Epidermal melanocyte (primary cell): ENCODE results near the gene CACNA1C.

Experiments used
- DNase-seq: peaks from one replicate; pipeline ENCODE4 v3.0.0; 2011; ENCODE audit warnings: low spot score; ENCODE audit not compliant: insufficient read length

Gene CACNA1C

DNA sequence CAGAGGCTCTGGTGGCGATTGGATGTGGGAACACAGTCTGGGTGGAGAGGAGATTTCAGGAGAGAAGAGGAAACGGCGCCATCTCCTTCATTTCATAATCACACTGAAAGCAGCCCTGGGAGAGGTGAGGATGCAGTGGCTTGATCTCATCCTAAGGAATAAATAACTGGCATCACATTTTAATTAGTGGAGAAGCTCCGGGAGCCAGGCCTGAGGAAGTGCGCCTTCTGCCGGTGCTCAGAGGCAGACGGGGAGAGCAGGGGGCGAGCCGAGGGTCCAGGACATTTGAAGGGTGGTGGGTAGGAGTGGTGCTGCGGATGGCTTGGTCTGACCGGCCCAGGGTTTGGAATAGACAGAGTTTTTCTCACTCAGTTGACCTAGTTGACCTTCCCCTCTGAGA lies 265.0 kb downstream of the CACNA1C start:
- DNase-seq, result no peak

DNA sequence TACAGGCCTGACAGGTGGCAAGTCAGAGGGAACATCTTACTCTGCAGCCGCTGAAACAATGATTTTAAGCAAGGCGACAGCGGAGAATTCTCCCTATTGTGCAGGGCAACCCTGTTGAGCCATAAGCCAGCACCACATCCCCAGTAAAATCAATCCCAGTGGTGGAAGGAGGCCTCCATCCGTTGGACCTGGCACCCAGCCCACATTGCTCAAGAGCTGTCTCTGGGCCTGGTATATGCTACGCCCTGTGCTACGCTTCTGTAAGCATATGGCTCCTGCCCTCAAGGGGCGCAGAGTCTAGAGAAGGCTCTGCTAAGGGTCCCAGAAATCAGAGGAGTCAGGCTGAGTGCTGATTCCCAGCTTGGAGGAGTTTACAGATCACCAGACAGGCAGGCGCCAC lies 265.5 kb downstream of the CACNA1C start:
- DNase-seq, result no peak

GRCh38 chr12:2319136-2319535 lies 266.3 kb downstream of the CACNA1C start:
- no peak for DNase-seq

- DNase-seq, result no peak
Measured at GRCh38 chr12:2319737-2320506, 267.1 kb downstream of the CACNA1C start.

- DNase-seq, result no peak
Measured at GRCh38 chr12:2320841-2321240, 268.1 kb downstream of the CACNA1C start.

- no peak for DNase-seq
Measured at GRCh38 chr12:2322554-2323120, 269.9 kb downstream of the CACNA1C start.

DNA sequence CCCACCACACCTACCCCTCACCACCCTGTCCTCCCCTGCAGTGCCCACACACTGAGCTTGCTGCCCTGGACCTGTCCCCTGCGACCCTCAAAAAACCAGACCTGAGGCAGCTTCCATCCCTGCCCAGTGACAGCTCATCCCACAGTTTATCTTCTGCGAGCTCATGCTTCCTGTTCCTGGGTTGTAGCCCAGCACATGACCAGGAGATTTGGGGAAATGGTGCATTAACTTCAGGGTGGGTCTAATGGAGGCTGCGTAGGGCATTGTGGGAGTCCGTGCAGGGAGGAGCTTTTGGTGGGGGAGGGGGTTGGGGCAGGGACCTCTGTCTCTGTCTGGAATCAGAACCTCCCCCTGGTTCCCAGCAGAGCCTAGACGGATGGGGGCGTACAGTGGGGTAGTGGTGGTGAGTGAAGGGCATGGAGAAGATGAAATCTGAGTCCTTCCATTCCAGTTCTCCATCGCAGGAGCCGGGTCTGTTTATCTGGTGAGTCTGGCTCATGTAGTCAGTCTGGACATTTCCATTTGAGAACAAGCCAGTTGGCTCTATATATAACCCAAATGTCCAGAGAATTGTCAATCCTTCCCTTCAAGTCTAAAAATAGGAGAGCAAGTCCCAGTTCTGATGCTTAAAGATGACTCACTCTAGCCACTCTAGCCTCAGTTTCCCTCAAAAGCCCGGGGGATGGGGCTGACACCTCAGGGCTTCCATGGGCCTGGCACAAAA lies 270.9 kb downstream of the CACNA1C start:
- DNase-seq, result no peak

DNA sequence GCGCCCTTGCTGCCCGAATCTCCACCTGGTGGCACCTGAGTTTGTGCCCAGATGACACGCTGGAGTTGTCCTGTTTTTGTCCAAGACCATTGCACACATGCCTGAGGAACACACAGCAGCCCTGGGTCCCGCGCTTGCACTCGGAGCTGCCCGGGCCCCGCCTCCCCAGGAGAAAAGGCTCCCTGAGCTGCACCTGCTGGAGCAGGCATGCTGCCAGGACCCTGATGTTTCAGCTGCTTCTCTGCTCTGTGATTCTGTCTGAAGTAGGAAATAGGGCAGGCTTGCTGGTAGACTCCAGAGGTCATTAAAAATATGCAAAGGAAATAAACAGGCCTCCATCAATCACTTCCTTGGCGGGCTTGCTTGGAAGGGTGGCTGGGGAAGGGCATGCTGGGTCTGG lies 271.6 kb downstream of the CACNA1C start:
- no peak for DNase-seq

DNA sequence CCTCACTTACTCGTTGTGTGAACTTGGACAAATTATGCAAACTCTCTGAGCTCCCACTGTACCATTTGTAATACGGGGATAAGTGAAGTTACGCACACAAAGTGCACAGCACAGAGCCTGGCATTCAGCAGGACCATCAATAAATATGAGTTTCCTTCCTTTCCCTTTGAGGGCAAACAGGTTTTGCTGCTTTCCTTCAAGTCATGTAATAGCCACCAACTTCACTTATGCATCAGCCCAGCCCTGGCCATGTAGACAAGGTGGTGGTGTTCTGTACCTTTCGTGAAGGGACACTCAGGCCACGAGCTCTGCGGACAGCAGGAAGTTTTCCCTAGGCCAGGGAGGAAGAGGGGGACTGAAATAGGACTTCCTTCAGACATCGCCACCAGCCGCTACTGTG lies 272.7 kb downstream of the CACNA1C start:
- no peak for DNase-seq

GRCh38 chr12:2326470-2326869 lies 273.7 kb downstream of the CACNA1C start:
- no peak for DNase-seq

- DNase-seq, result no peak
Measured at GRCh38 chr12:2328661-2329060, 275.9 kb downstream of the CACNA1C start.

DNA sequence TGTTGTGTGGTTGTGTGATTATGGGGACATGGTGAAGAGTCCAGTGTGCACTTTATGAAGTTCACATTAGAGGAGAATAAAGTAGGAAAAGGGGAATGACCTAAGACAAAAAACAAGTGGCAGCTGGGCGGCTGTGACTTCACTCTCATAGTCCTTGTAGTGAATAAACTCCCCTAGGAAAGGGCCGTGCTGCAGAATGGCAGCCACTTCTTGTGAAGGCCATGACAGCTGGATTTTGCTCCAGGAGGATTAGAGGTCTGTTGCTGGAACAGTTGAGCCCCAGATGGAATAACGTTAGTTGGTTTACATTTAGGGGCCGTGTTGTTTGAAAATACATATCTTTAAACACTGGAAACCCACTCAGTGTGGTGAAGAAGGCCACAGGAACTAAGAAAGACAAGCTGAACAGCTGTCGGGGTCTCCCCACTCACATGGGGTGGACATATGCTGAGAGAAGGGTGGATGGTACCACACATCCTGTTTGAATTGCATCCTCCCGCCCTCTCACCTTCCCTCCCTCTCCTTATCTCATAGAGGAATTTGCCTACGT lies 276.9 kb downstream of the CACNA1C start:
- DNase-seq, result no peak

- no peak for DNase-seq
Measured at GRCh38 chr12:2332236-2332635, 279.4 kb downstream of the CACNA1C start.

DNA sequence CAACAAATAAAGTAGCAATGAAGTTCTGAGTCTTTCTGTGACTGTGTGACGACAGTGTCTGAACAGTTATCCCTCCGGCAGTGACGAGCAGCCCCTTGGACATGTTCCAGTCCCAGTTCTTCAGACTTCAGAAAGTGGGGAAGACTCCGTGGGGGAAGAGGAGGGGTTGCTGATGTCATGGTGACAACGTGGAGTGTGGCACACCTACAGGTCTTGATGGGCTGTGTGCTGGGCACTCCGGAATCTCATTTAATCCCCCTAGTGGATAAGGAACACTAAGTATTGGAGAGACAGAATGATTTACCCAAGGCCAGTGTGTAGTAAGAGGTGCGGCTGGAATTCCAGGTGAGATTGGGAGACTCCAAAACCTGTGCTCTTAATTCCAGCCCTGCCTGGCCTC lies 280.2 kb downstream of the CACNA1C start:
- no peak for DNase-seq

DNA sequence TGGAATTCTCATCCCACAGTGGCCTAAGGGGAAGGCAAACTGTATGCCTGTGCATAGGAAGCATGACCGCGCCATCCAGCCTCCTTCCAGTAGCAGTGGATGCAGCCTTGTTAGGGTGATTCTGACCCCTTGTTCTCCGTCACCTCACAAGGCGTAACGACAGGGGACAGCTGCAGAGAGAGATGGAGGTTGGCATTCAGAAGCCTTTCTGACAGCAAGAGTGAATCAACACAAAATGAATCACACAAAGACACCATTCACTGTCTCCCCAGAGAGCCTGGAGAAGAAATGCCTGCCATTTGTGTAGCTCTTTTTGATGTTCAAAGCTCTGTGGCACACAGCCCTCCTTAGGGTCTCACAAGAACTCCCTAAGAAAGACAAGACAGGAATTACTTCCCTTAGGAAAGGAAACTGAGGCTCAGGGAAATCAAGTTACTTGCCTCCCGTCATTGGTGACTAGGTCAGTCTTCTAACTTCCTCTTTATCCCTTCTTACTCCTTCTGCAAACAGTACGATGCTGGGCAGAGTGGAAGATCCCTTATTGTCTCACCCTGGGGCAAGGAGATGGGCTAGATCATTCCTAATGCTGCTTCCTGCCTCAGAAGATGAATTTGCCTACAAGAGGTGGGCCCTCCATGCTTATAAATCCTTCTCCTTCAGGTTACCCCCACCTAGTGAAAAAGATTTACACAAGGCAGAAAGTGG lies 280.9 kb downstream of the CACNA1C start:
- DNase-seq, result no peak

DNA sequence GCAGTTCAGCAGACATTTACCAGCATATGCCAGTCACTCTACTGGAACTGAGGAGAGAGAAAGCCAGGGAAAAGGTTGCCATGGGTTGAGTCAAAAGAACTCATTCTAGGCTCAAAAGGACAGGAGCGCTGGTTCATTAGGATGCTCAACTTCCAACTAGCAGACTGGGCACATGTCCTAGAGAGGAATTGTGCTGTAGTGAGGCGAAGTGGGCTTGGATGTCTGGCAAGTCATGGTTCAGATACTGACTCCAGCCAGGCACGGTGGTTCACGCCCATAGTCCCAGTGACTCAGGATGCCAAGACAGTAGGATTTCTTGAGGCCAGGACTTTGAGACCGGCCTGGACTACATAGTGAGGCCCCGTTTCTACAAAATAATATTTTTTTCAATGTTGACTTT lies 281.5 kb downstream of the CACNA1C start:
- no peak for DNase-seq

GRCh38 chr12:2334689-2335088 lies 281.9 kb downstream of the CACNA1C start:
- DNase-seq, result no peak

DNA sequence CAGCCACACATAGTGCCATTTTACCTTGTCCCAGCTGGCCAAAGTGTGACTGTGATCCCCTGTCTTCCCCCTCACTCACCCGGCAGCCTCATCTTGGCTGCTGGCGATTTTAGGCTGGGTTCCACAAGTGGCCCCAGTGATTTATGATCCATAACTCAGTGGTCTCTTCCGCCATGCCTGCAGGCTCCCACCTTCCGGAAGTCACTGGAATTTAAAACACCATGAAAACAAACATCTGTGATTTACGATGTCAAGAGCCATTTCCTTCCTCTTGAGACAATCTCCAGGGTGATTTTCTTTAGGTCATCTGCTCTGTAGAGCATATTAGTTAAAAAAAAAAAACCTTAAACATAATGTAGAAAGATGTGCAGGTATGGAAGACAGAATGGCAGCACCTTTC lies 282.3 kb downstream of the CACNA1C start:
- DNase-seq, result no peak

DNA sequence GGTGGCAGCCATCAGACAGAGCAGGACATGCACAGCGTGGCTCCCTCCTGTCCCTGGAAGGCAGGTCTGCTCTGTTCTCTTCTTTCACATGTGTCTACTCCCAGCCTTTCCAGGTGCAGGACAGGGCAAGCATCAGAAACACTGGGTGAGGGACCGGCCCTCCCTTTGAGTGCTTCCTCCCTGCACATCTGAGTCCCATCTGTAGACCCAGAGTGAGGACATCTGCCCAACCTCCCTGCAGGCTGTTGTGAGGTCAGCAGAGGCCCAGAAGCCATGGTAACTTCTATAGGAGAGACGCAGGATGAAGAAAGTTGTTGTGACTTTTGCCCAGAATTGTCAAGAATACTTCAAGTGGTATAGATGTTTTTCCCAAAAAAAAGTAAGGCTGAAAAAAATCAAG lies 282.7 kb downstream of the CACNA1C start:
- DNase-seq, result no peak

GRCh38 chr12:2335916-2336315 lies 283.1 kb downstream of the CACNA1C start:
- DNase-seq, result no peak

- DNase-seq, result no peak
Measured at GRCh38 chr12:2336409-2336829, 283.6 kb downstream of the CACNA1C start.
